IMR-90 (cell line): Measurements from ENCODE around the gene DPPA4. TPM values are rescaled to one million over a fixed set of nuclear protein-coding genes. Genes with fewer than 3 reads are reported as not detected.

Experiments used
- ATAC-seq: fragments of 200-7000 bp; cut with Tn5 transposase; 2 replicates; pipeline ENCODE4 v1.9.1; 2020; ENCODE audit warnings: low read depth, mild to moderate bottlenecking, moderate library complexity
- BruUV-seq: library from RNA; stranded (reverse); fragments of 400-500 nt; replicated peaks from 2 replicates; lab custom pipeline; 2021; lab: Mats Ljungman, UMichigan
- CTCF ChIA-PET: fragments of 300-600 bp; formaldehyde crosslinking; extraction: SDS; loops from one replicate; lab custom pipeline; 2021; ENCODE audit warnings: antibody characterized with exemption; lab: Yijun Ruan, JAX
- POLR2A ChIA-PET: fragments of 300-600 bp; sonication (Branson Sonifier 250); formaldehyde crosslinking; loops from one replicate; lab custom pipeline; 2022; ENCODE audit warnings: antibody characterized with exemption; ENCODE audit not compliant: unreplicated experiment; lab: Charles Lee
- DNase-seq: peaks from one replicate; pipeline ENCODE4 v3.0.0; 2013
- H2AFZ ChIP-seq: replicated peaks from 2 replicates; pipeline ENCODE3; 2013; ENCODE audit warnings: low read length, mild to moderate bottlenecking; ENCODE audit not compliant: poor library complexity
- H2AK5ac ChIP-seq: 2 replicates; pipeline ENCODE4 v1.6.1; 2013; ENCODE audit warnings: low read depth, low read length, inconsistent platforms
- H2AK9ac ChIP-seq: replicated peaks from 2 replicates; pipeline ENCODE3; 2013; ENCODE audit warnings: mild to moderate bottlenecking, low read depth, low read length, moderate library complexity; ENCODE audit not compliant: poor library complexity
- H2BK120ac ChIP-seq: 2 replicates; pipeline ENCODE4 v1.6.1; 2013; ENCODE audit warnings: low read depth, low read length, inconsistent platforms
- H2BK15ac ChIP-seq: 3 replicates; pipeline ENCODE4 v1.6.1; 2013; ENCODE audit warnings: low read depth, low read length, inconsistent platforms
- H2BK20ac ChIP-seq: 2 replicates; pipeline ENCODE4 v1.6.1; 2013; ENCODE audit warnings: low read depth, mild to moderate bottlenecking, inconsistent platforms, low read length, moderate library complexity
- H2BK5ac ChIP-seq: 2 replicates; pipeline ENCODE4 v1.6.1; 2013; ENCODE audit warnings: mild to moderate bottlenecking, low read depth, low read length, inconsistent platforms; ENCODE audit not compliant: poor library complexity, severe bottlenecking
- H3K14ac ChIP-seq: replicated peaks from 2 replicates; pipeline ENCODE4 v1.6.1; 2013; ENCODE audit warnings: low read depth, low read length, inconsistent platforms
- H3K18ac ChIP-seq: 2 replicates; pipeline ENCODE4 v1.6.1; 2013; ENCODE audit warnings: low read depth, low read length, control low read depth
- H3K23ac ChIP-seq: 2 replicates; pipeline ENCODE4 v1.6.1; 2013; ENCODE audit warnings: low read depth, low read length, inconsistent platforms
- H3K27ac ChIP-seq: 2 replicates; pipeline ENCODE4 v1.5.1; 2013; ENCODE audit warnings: mild to moderate bottlenecking, control low read depth, low read length; ENCODE audit not compliant: insufficient read depth
- H3K27me3 ChIP-seq: 2 replicates; pipeline ENCODE4 v1.6.1; 2013; ENCODE audit warnings: low read length; ENCODE audit not compliant: control insufficient read depth, insufficient read depth
- H3K36me3 ChIP-seq: 2 replicates; pipeline ENCODE4 v1.6.1; 2013; ENCODE audit warnings: low read length, mixed read lengths; ENCODE audit not compliant: control insufficient read depth, insufficient read depth
- H3K4ac ChIP-seq: 2 replicates; pipeline ENCODE4 v1.6.1; 2013; ENCODE audit warnings: low read depth, low read length, inconsistent platforms
- H3K4me1 ChIP-seq: 2 replicates; pipeline ENCODE4 v1.6.1; 2013; ENCODE audit warnings: low read length, mixed read lengths; ENCODE audit not compliant: control insufficient read depth, insufficient read depth
- H3K4me2 ChIP-seq: 2 replicates; pipeline ENCODE4 v1.6.1; 2013; ENCODE audit warnings: low read depth, mild to moderate bottlenecking, control low read depth, low read length, moderate library complexity
- H3K4me3 ChIP-seq: 2 replicates; pipeline ENCODE4 v1.5.1; 2013; ENCODE audit warnings: low read depth, mild to moderate bottlenecking, control low read depth, low read length, moderate library complexity; ENCODE audit not compliant: insufficient read depth
- H3K56ac ChIP-seq: 2 replicates; pipeline ENCODE4 v1.6.1; 2013; ENCODE audit warnings: low read length, inconsistent platforms; ENCODE audit not compliant: insufficient read depth; ENCODE audit errors: extremely low read depth
- H3K79me1 ChIP-seq, 2 experiments: 2 replicates each; pipeline ENCODE4 v1.6.1; 2013; ENCODE audit warnings: low read length in 2 of 2, inconsistent platforms in 1 of 2, low read depth in 1 of 2
- H3K9ac ChIP-seq: 2 replicates; pipeline ENCODE4 v1.6.1; 2013; ENCODE audit warnings: low read depth, low read length, control low read depth
- H3K9me1 ChIP-seq: 2 replicates; pipeline ENCODE4 v1.6.1; 2013; ENCODE audit warnings: low read length, inconsistent platforms; ENCODE audit not compliant: insufficient read depth
- H3K9me3 ChIP-seq: 2 replicates; pipeline ENCODE4 v1.6.1; 2013; ENCODE audit warnings: low read length; ENCODE audit not compliant: control insufficient read depth, insufficient read depth
- H4K20me1 ChIP-seq: 2 replicates; pipeline ENCODE4 v1.6.1; 2013; ENCODE audit warnings: low read length, inconsistent platforms; ENCODE audit not compliant: insufficient read depth
- H4K5ac ChIP-seq: 2 replicates; pipeline ENCODE4 v1.6.1; 2013; ENCODE audit warnings: mild to moderate bottlenecking, low read depth, low read length, control low read depth
- H4K8ac ChIP-seq, 2 experiments: 2 replicates each; pipeline ENCODE4 v1.6.1; 2013; ENCODE audit warnings: low read depth in 2 of 2, low read length in 2 of 2, control low read depth in 1 of 2, inconsistent platforms in 1 of 2
- H4K91ac ChIP-seq: 2 replicates; pipeline ENCODE4 v1.6.1; 2013; ENCODE audit warnings: low read depth, low read length, inconsistent platforms; ENCODE audit not compliant: insufficient read depth
- SMC3 ChIP-seq: fragments of 150-350 bp; IDR thresholded peaks from 2 replicates; pipeline ENCODE4 v1.6.1; 2016; ENCODE audit warnings: low read depth, mild to moderate bottlenecking, antibody characterized with exemption, low read length, moderate library complexity
- WGBS, 2 experiments: methylation state at CpG; one replicate each; pipeline versions ENCODE4 v1.1.5 to v1.1.7; 2013; ENCODE audit warnings: missing lambda C conversion rate in 2 of 2; ENCODE audit not compliant: insufficient read length in 1 of 2; ENCODE audit errors: extremely low coverage in 2 of 2; 5-methylcytosine and 5-hydroxymethylcytosine counted together
- dilution Hi-C: fragments of 300-500 bp; cut with HindIII; formaldehyde crosslinking; loops from one replicate; pipeline ENCODE4 v1.14.3; 2018; ENCODE audit warnings: low sequenced_read_pairs; ENCODE audit not compliant: unreplicated experiment
- in situ Hi-C: fragments of 300-500 bp; cut with MboI; formaldehyde crosslinking; loops from 3 replicates; pipeline ENCODE4 v1.14.3; 2019; ENCODE audit warnings: low sequenced_read_pairs, inconsistent platforms, mixed read lengths
- intact Hi-C: fragments of 100-400 bp; cut with micrococcal nuclease; formaldehyde crosslinking; loops from 2 replicates; pipeline ENCODE4 v1.10.0; 2022
- polyA plus RNA-seq, 3 experiments: library from polyadenylated mRNA; depleted of rRNA; stranded (reverse); fragments of >200 nt; gene quantifications; 2 replicates each; pipeline ENCODE4 v1.2.3, GENCODE V29; 2012; ENCODE audit warnings: low replicate concordance in 1 of 3
- total RNA-seq: library from RNA; depleted of rRNA; stranded (reverse); fragments of >200 nt; gene quantifications from 2 replicates; pipeline ENCODE4 v1.2.3, GENCODE V29; 2012

The DPPA4 gene
- total and polyA plus RNA-seq, 2 of the 4 experiments (the other 2 are of a cell fraction): 0.02 TPM; not detected in 1

- no peak overlapping the region for H2AK5ac ChIP-seq
- no peaks in the 10 kb centered on the region for H3K9me1 ChIP-seq
- in situ Hi-C loops: no loop called here
- no peak overlapping the region for H3K14ac ChIP-seq
- no peak overlapping the region for H2BK120ac ChIP-seq
- H4K5ac ChIP-seq: no peak overlapping the region
- intact Hi-C loops: loop anchor here (5.0 kb wide), 1 partner anchor 1794 kb away; the partner anchor contains the start of gene NECTIN3
- ChIA-PET CTCF (no interaction called here), POLR2A (no interaction called here)
- H3K18ac ChIP-seq: no peak overlapping the region
- no peak overlapping the region for H2BK20ac ChIP-seq
- no peak overlapping the region for H3K23ac ChIP-seq
- H3K27me3 ChIP-seq: no peaks in the 10 kb centered on the region
- no peak overlapping the region for H3K27ac ChIP-seq
- no peak overlapping the region for H4K8ac ChIP-seq
- no peak overlapping the region for H4K91ac ChIP-seq
- peaks cover 2% of the 10 kb centered on the region; the same call in 1 of the 2 replicates for H3K9me3 ChIP-seq
- no peak overlapping the region for H3K4me2 ChIP-seq
- no peak overlapping the region for H2AFZ ChIP-seq
- no peak overlapping the region for H2BK15ac ChIP-seq
- no peak for ATAC-seq
- H3K9ac ChIP-seq: no peak overlapping the region
- no peak overlapping the region for H2BK5ac ChIP-seq
- H3K36me3 ChIP-seq: no peaks in the 10 kb centered on the region
- DNase-seq: no peak
- H3K4me1 ChIP-seq: no peaks in the 10 kb centered on the region
- H4K20me1 ChIP-seq: no peaks in the 10 kb centered on the region
- no peak for TF ChIP-seq SMC3
- H2AK9ac ChIP-seq: no peak overlapping the region
- no peak overlapping the region for H3K4ac ChIP-seq
- WGBS, 2 experiments: no CpG with 5 or more reads among the region's 1 CpG
- BruUV-seq: no TSS peak
- H3K4me3 ChIP-seq: no peak overlapping the region
- H3K79me1 ChIP-seq: no peaks in the 10 kb centered on the region
- dilution Hi-C loops: no loop called here
- no peak overlapping the region for H3K56ac ChIP-seq
These were observed 58.8 kb downstream of the DPPA4 start for GRCh38 chr3:109278546-109278945.
